Liver (tissue), 9 donors: ENCODE results near the gene INPP4B. TPM values are rescaled to one million over a fixed set of nuclear protein-coding genes. Genes with fewer than 3 reads are reported as not detected.

ENCODE experiments used
- DNase-seq: peaks from one replicate; pipeline ENCODE4 v3.0.0-alpha.2; 2017; ENCODE audit warnings: low spot score
- H3K27ac ChIP-seq, 2 donors: one replicate each; pipeline ENCODE4 v1.7.0; 2013; ENCODE audit warnings: inconsistent platforms in 2 of 2, low read length in 2 of 2, control low read depth in 1 of 2, low read depth in 1 of 2, mild to moderate bottlenecking in 1 of 2
- H3K27me3 ChIP-seq, 4 donors: one replicate each; pipeline versions ENCODE4 v1.6.1 to v1.7.0; 2013; ENCODE audit warnings: low read length in 3 of 4, inconsistent platforms in 1 of 4, mild to moderate bottlenecking in 1 of 4, moderate library complexity in 1 of 4; ENCODE audit not compliant: control insufficient read depth in 4 of 4, insufficient read depth in 4 of 4
- H3K36me3 ChIP-seq, 4 donors: one replicate each; pipeline versions ENCODE4 v1.6.1 to v1.7.0; 2013; ENCODE audit warnings: low read length in 3 of 4, mild to moderate bottlenecking in 3 of 4, low read depth in 1 of 4, moderate library complexity in 1 of 4; ENCODE audit not compliant: control insufficient read depth in 4 of 4, insufficient read depth in 3 of 4
- H3K4me1 ChIP-seq, 4 donors: one replicate each; pipeline versions ENCODE4 v1.6.1 to v1.7.0; 2013; ENCODE audit warnings: low read length in 3 of 4, mild to moderate bottlenecking in 3 of 4, moderate library complexity in 1 of 4; ENCODE audit not compliant: control insufficient read depth in 4 of 4, insufficient read depth in 4 of 4
- H3K4me3 ChIP-seq, 3 donors: one replicate each; pipeline versions ENCODE4 v1.6.1 to v1.7.0; 2013; ENCODE audit warnings: low read length in 3 of 3, control low read depth in 1 of 3, low read depth in 1 of 3, mild to moderate bottlenecking in 1 of 3
- H3K9ac ChIP-seq, 2 donors: one replicate each; pipeline ENCODE4 v1.7.0; 2013; ENCODE audit warnings: low read length in 2 of 2, mild to moderate bottlenecking in 2 of 2, moderate library complexity in 2 of 2, control low read depth in 1 of 2, low read depth in 1 of 2
- H3K9me3 ChIP-seq, 4 donors: one replicate each; pipeline versions ENCODE4 v1.6.1 to v1.7.0; 2013; ENCODE audit warnings: low read length in 3 of 4; ENCODE audit not compliant: control insufficient read depth in 4 of 4
- ATF3 ChIP-seq: IDR thresholded peaks from 2 replicates; pipeline ENCODE4 v1.6.1; 2016; ENCODE audit warnings: antibody characterized with exemption
- EGR1 ChIP-seq, 2 donors: IDR thresholded peaks; 2 replicates each; pipeline ENCODE4 v1.6.1; 2016 to 2018; ENCODE audit warnings: antibody characterized with exemption in 2 of 2, low read depth in 2 of 2
- FOXA1 ChIP-seq: IDR thresholded peaks from 2 replicates; pipeline ENCODE4 v1.6.1; 2016; ENCODE audit warnings: antibody characterized with exemption
- HNF4A ChIP-seq, 2 donors: conservative IDR thresholded peaks; 2 replicates each; pipeline ENCODE4 v1.6.1; 2016; ENCODE audit warnings: antibody characterized with exemption in 2 of 2, mild to moderate bottlenecking in 2 of 2
- HNF4G ChIP-seq: IDR thresholded peaks from 2 replicates; pipeline ENCODE4 v1.6.1; 2016; ENCODE audit warnings: antibody characterized with exemption
- NR2F2 ChIP-seq: IDR thresholded peaks from 2 replicates; pipeline ENCODE4 v1.6.1; 2016; ENCODE audit warnings: antibody characterized with exemption
- RAD21 ChIP-seq, 2 donors: IDR thresholded peaks; 2 replicates each; pipeline ENCODE4 v1.6.1; 2016; ENCODE audit warnings: antibody characterized with exemption in 2 of 2, mild to moderate bottlenecking in 2 of 2
- REST ChIP-seq: IDR thresholded peaks from 2 replicates; pipeline ENCODE4 v1.6.1; 2016; ENCODE audit warnings: antibody characterized with exemption, mild to moderate bottlenecking
- RXRA ChIP-seq, 2 donors: IDR thresholded peaks; 2 replicates each; pipeline ENCODE4 v1.6.1; 2017 to 2018; ENCODE audit warnings: antibody characterized with exemption in 2 of 2, mild to moderate bottlenecking in 1 of 2
- SP1 ChIP-seq: IDR thresholded peaks from 2 replicates; pipeline ENCODE4 v1.6.1; 2018; ENCODE audit warnings: antibody characterized with exemption, mild to moderate bottlenecking
- TAF1 ChIP-seq: conservative IDR thresholded peaks from 2 replicates; pipeline ENCODE4 v1.6.1; 2016; ENCODE audit warnings: antibody characterized with exemption, mild to moderate bottlenecking
- YY1 ChIP-seq: IDR thresholded peaks from 2 replicates; pipeline ENCODE4 v1.6.1; 2016; ENCODE audit warnings: antibody characterized with exemption, mild to moderate bottlenecking
- ZBTB33 ChIP-seq: IDR thresholded peaks from 2 replicates; pipeline ENCODE4 v1.6.1; 2016; ENCODE audit warnings: antibody characterized with exemption
- WGBS: extraction: QIAGEN DNeasy Blood & Tissue Kit; methylation state at CpG from one replicate; pipeline ENCODE4 v1.1.7; 2013; 5-methylcytosine and 5-hydroxymethylcytosine counted together
- polyA plus RNA-seq, 2 donors: library from polyadenylated mRNA; stranded (reverse) in 1 of 2; unstranded in 1 of 2; fragments of 200-250 nt in 1 of 2; fragments of >200 nt in 1 of 2; fragmentation: Nextera tagmentation in 1 of 2; extraction: Ambion mirVana in 1 of 2; gene quantifications; one replicate each; pipeline versions ENCODE4 v1.2.1 to v1.2.3, GENCODE V29; 2013 to 2015
- total RNA-seq, 2 donors: library from RNA; depleted of rRNA; stranded (reverse); fragments of >200 nt; gene quantifications; one replicate each; pipeline ENCODE4 v1.2.3, GENCODE V29; 2014
- donor health status: healthy.
- donor health status: healthy.
- donor health status: healthy.
- donor health status: healthy.
- donor health status: healthy.

Gene INPP4B
- total and polyA plus RNA-seq, 4 donors, result 0.43 to 2.8 (median 1.6) TPM

GRCh38 chr4:142100941-142101340, 745.2 kb downstream of the INPP4B start (continued):
- no peak for TF ChIP-seq REST
- TF ChIP-seq ATF3, result no peak
- no peak for TF ChIP-seq ZBTB33
- TF ChIP-seq YY1, result no peak

- TF ChIP-seq SP1 (no peak), HNF4A (conservative IDR thresholded peaks at IDR 0.05) (no peak), RAD21 (IDR thresholded peaks at IDR 0.05) (no peak), HNF4G (no peak), TAF1 (no peak), NR2F2 (no peak), EGR1 (IDR thresholded peaks at IDR 0.05; ENCODE audit: low read depth in 2 of 2) (no peak), RXRA (IDR thresholded peaks at IDR 0.05) (no peak), FOXA1 (no peak), REST (no peak)
- H3K4me1 ChIP-seq, result no peaks in the 10 kb centered on the region
- DNase-seq, result no peak
- WGBS, result 77% methylated on average over 1 of the region's 1 CpG
- H3K9ac ChIP-seq, result no peak overlapping the region
- no peaks in the 10 kb centered on the region for H3K36me3 ChIP-seq
- H3K9me3 ChIP-seq, result no peaks in the 10 kb centered on the region
- H3K27ac ChIP-seq, result no peak overlapping the region
- H3K27me3 ChIP-seq, result no peaks in the 10 kb centered on the region
- H3K4me3 ChIP-seq, result no peak overlapping the region
Measured at GRCh38 chr4:142098900-142099545, 747.1 kb downstream of the INPP4B start.
